Fibroblast of skin of left biceps (primary cell): ENCODE results near the gene JHY.
"Not testable (repeated sequence)": the region's sequence is repeated elsewhere in the genome, so short reads cannot be mapped to it uniquely, and the experiment has no call there.

Experiments
- DNase-seq, 2 experiments: peaks; one replicate each; pipeline ENCODE4 v3.0.0-alpha.2; 2013; ENCODE audit warnings: low read depth in 2 of 2

Gene JHY

GRCh38 chr11:122882189-122882856 is at the start of gene JHY:
JHY (plus strand) TSS chr11:122882759; CDS start chr11:122885850, 3,091 bp downstream.
- no peak for DNase-seq

- no peak for DNase-seq
Observed at GRCh38 chr11:122833846-122834464, 48.6 kb upstream of the JHY start.

- no peak for DNase-seq
Observed at GRCh38 chr11:122836916-122837315, 45.6 kb upstream of the JHY start.

GRCh38 chr11:122837528-122838346 is 44.8 kb upstream of the JHY start:
- DNase-seq = no peak

- DNase-seq = no peak
Observed at GRCh38 chr11:122843281-122844141, 39.0 kb upstream of the JHY start.

- DNase-seq = no peak
Observed at GRCh38 chr11:122847466-122847865, 35.1 kb upstream of the JHY start.

GRCh38 chr11:122848186-122848585 is 34.4 kb upstream of the JHY start:
- no peak for DNase-seq

- no peak for DNase-seq
Observed at GRCh38 chr11:122850076-122850631, 32.4 kb upstream of the JHY start.

GRCh38 chr11:122851366-122851966 is 31.1 kb upstream of the JHY start:
- no peak for DNase-seq

- DNase-seq = no peak
Observed at GRCh38 chr11:122852074-122852795, 30.3 kb upstream of the JHY start.

- no peak for DNase-seq
Observed at GRCh38 chr11:122852796-122853160, 29.8 kb upstream of the JHY start.

- no peak for DNase-seq
Observed at GRCh38 chr11:122853261-122853660, 29.3 kb upstream of the JHY start.

- peak; percentile 64 to 66 for DNase-seq
Observed at GRCh38 chr11:122853971-122854446, 28.6 kb upstream of the JHY start.

- no peak for DNase-seq
Observed at GRCh38 chr11:122861631-122862030, 20.9 kb upstream of the JHY start.

- no peak for DNase-seq
Observed at GRCh38 chr11:122862091-122862490, 20.5 kb upstream of the JHY start.

GRCh38 chr11:122863154-122863553 is 19.4 kb upstream of the JHY start:
- DNase-seq = not testable (repeated sequence)

GRCh38 chr11:122863704-122864326 is 18.7 kb upstream of the JHY start:
- DNase-seq = no peak

GRCh38 chr11:122864386-122865115 is 18.0 kb upstream of the JHY start:
- no peak for DNase-seq

- DNase-seq = no peak
Observed at GRCh38 chr11:122869622-122870021, 12.9 kb upstream of the JHY start.
